ENCODE data around the gene MCUB. TPM values are rescaled to one million over a fixed set of nuclear protein-coding genes. Genes with fewer than 3 reads are reported as not detected.
A peak's percentile ranks its signal among the peaks of the same experiment; 100 is the strongest.

The MCUB gene
- total RNA-seq, 1 donor from 2014 or later = 44.9 TPM

GRCh38 chr4:109698656-109699055 lies 138.6 kb downstream of the MCUB start:
- no peak overlapping the region for H3K27ac Mint-ChIP-seq (ENCODE audit: unreplicated experiment)
- no peak for TF ChIP-seq CTCF (IDR thresholded peaks at IDR 0.05; ENCODE audit: unreplicated experiment)
- H3K36me3 Mint-ChIP-seq (ENCODE audit: low read depth, unreplicated experiment) = peaks cover 44% of the 10 kb centered on the region
- H3K9me3 Mint-ChIP-seq (ENCODE audit: unreplicated experiment) = no peaks in the 10 kb centered on the region
- no peak overlapping the region for H3K4me3 Mint-ChIP-seq (ENCODE audit: unreplicated experiment)
- no peak for DNase-seq (ENCODE audit: low spot score)
- peaks cover 21% of the 10 kb centered on the region for H3K4me1 Mint-ChIP-seq (ENCODE audit: unreplicated experiment)
- peaks cover 9% of the 10 kb centered on the region for H3K27me3 Mint-ChIP-seq (ENCODE audit: unreplicated experiment)

GRCh38 chr4:109699553-109700225 lies 139.6 kb downstream of the MCUB start:
- peak overlapping the region; percentile 42 for H3K27ac Mint-ChIP-seq (ENCODE audit: unreplicated experiment)
- no peak for TF ChIP-seq CTCF (IDR thresholded peaks at IDR 0.05; ENCODE audit: unreplicated experiment)
- peaks cover 7% of the 10 kb centered on the region for H3K27me3 Mint-ChIP-seq (ENCODE audit: unreplicated experiment)
- peaks cover 26% of the 10 kb centered on the region for H3K4me1 Mint-ChIP-seq (ENCODE audit: unreplicated experiment)
- peaks cover 38% of the 10 kb centered on the region for H3K36me3 Mint-ChIP-seq (ENCODE audit: low read depth, unreplicated experiment)
- no peaks in the 10 kb centered on the region for H3K9me3 Mint-ChIP-seq (ENCODE audit: unreplicated experiment)
- no peak overlapping the region for H3K4me3 Mint-ChIP-seq (ENCODE audit: unreplicated experiment)
- no peak for DNase-seq (ENCODE audit: low spot score)

DNA sequence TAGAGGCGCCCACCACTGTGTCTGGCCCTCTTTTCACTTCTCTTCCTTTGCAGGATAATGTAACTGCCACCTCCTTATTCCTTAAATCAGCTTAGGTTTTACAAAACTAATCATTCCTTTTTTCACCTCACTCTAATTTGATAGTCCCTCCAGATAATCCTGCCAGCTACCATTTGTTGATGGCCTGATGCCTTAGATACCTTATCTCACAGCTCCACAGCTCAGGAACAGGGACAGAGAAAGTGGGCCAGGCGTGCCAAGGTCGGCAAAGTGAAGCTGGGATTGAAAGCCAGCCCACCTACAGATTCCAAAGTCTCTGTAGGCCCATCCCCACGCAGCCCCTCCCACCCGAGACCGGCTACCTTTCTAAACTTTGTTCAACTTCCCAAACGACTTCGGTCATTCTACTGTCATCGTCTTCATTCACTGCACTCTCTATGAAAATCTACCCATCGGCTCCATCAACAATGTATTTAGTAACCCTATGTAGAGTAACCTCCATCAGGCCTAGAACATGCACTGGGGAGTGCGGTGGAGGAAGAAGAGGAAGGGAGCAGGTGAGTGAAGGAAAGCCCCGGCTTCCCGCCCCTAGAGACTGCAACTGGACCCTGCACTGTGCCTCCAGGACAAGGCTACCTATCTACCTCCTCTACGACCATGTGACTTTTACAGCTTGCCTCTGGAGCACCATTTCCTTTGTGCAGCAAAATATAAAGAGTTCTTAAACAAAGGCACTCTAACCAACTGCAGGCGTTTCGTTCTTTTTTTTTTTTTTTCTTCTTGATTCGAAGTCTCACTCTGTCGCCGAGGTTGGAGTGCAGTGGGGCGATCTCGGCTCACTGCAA lies 141.7 kb downstream of the MCUB start:
- peaks cover 26% of the 10 kb centered on the region for H3K4me1 Mint-ChIP-seq (ENCODE audit: unreplicated experiment)
- H3K9me3 Mint-ChIP-seq (ENCODE audit: unreplicated experiment) = no peaks in the 10 kb centered on the region
- peaks cover 7% of the 10 kb centered on the region for H3K27me3 Mint-ChIP-seq (ENCODE audit: unreplicated experiment)

DNA sequence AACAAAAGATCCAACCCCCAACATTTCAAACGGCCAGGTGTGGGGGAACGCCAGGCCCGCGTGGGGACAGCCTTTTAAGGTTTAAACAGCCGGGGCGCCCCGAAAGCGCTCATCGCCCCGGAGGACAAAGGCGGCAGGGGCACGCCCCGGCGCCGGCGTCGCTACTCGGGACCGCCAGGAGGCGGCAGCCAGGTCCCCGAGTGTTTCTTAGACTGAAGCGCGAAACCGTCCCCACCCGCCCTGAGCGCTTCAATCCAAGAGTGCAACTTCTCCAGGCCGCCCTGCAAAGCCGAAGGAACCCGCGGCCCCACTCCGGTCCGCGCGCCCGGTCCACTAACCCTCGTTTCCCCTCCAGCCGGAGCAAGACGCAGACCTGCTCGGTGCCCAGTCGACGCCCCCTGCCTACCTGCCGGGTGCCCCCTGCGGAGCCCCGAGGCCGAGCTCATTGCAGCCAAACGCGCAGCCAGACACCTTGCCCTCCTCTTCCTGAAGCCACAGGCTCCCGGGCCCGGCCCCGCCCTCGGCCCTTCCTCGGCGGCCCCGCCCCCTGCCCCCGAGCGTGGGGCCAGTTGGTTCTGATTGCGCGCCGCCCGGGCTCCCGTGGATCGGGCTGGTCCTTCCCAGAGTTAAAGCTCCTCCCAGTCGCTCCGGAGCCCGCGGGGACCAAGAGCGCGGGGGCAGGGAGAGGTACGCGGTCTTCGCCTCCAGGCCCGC lies 143.1 kb downstream of the MCUB start, which contains the start of gene CASP6:
Gene CASP6 (minus strand): TSS at position 496 of the 714 bp plus-strand sequence. CDS start 50 bp downstream, at position 446.
- H3K36me3 Mint-ChIP-seq (ENCODE audit: low read depth, unreplicated experiment) = peaks cover 24% of the 10 kb centered on the region
- H3K27me3 Mint-ChIP-seq (ENCODE audit: unreplicated experiment) = peaks cover 7% of the 10 kb centered on the region
- H3K4me1 Mint-ChIP-seq (ENCODE audit: unreplicated experiment) = peaks cover 26% of the 10 kb centered on the region
- DNase-seq (ENCODE audit: low spot score) = peak; percentile 81
- peak; percentile 67 for TF ChIP-seq CTCF (IDR thresholded peaks at IDR 0.05; ENCODE audit: unreplicated experiment)
- H3K4me3 Mint-ChIP-seq (ENCODE audit: unreplicated experiment) = peak within 1 kb of the TSS; percentile 97
- H3K27ac Mint-ChIP-seq (ENCODE audit: unreplicated experiment) = peak within 1 kb of the TSS; percentile 86
- no peaks in the 10 kb centered on the region for H3K9me3 Mint-ChIP-seq (ENCODE audit: unreplicated experiment)

More for the DNA sequence above, 141.7 kb downstream of the MCUB start:
- Mint-ChIP-seq H3K4me3 (ENCODE audit: unreplicated experiment) (peak overlapping the region; percentile 97), H3K36me3 (ENCODE audit: low read depth, unreplicated experiment) (peaks cover 33% of the 10 kb centered on the region), H3K27ac (ENCODE audit: unreplicated experiment) (peak overlapping the region; percentile 86)
- peak; percentile 5 for DNase-seq (ENCODE audit: low spot score)
- no peak for TF ChIP-seq CTCF (IDR thresholded peaks at IDR 0.05; ENCODE audit: unreplicated experiment)
